BLaER1 treated with 17β-estradiol and CSF1 and Interleukin-3, amounts not matched to agents 10 nM and 100 nM (cell line): ENCODE data around the gene AHI1.

ENCODE experiments used
- H3K27ac ChIP-seq, 11 experiments: shearing (Covaris generic); formaldehyde crosslinking; 2 replicates each; pipeline ENCODE4 v1.8.1; 2022
- H3K27me3 ChIP-seq, 11 experiments: shearing (Covaris generic); formaldehyde crosslinking; 2 replicates each; pipeline ENCODE4 v1.8.1; 2022
- H3K36me3 ChIP-seq, 11 experiments: shearing (Covaris generic); formaldehyde crosslinking; 2 replicates each; pipeline ENCODE4 v1.8.1; 2022
- H3K4me1 ChIP-seq, 10 experiments: shearing (Covaris generic); formaldehyde crosslinking; 2 replicates each; pipeline ENCODE4 v1.8.1; 2022
- H3K4me2 ChIP-seq, 11 experiments: shearing (Covaris generic); formaldehyde crosslinking; 2 replicates each; pipeline ENCODE4 v1.8.1; 2022
- H3K4me3 ChIP-seq, 10 experiments: shearing (Covaris generic); formaldehyde crosslinking; 2 replicates each; pipeline ENCODE4 v1.8.1; 2022
- H3K9ac ChIP-seq, 11 experiments: shearing (Covaris generic); formaldehyde crosslinking; 2 replicates each; pipeline ENCODE4 v1.8.1; 2022
- H3K9me3 ChIP-seq, 11 experiments: shearing (Covaris generic); formaldehyde crosslinking; replicated peaks in 1 of 11; 2 replicates each; pipeline ENCODE4 v1.8.1; 2022
- H4K20me1 ChIP-seq, 11 experiments: shearing (Covaris generic); formaldehyde crosslinking; 2 replicates each; pipeline ENCODE4 v1.8.1; 2022
- Cebpa-rat ChIP-seq, 11 experiments: shearing (Covaris generic); IDR thresholded peaks; 2 replicates each; pipeline ENCODE4 v1.8.1; 2022

The AHI1 gene

DNA sequence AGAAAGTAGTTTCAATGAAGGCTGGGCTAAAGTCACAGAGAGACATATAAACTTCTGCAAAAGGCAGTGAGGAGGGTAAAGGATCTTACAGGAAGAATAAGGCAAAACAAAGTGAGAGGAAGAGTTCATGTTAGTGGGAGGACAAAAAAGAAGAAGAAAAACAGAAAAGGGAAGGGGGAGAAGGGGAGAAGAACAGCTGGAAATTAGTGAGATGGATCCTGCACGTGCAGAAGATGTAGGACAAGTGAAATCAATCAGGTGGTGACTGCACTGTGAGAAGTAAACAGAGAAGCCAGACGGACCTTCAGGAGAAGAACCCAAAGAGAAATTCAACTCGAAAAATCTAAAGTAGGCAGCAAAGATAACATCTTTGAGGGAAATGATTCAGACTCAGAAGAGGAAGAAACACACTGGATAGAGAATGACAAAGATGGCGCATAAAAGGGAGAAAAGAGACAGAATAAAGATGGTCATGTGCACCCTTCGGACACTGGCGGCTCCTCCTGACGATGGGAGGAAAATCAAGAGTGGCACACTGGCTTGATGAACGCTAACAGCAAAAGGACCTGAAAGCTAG lies 210.5 kb downstream of the AHI1 start:
- no peak for TF ChIP-seq Cebpa-rat (IDR thresholded peaks at IDR 0.05)
- no peaks in the 10 kb centered on the region for H4K20me1 ChIP-seq
- H3K27me3 ChIP-seq = no peaks in the 10 kb centered on the region
- peak overlapping the region in 7 of 11 experiments; percentile 24 to 60 (median 40); a peak in 12 of 22 replicates for H3K9ac ChIP-seq
- H3K4me1 ChIP-seq = peaks cover 31 to 65% (median 45%) of the 10 kb centered on the region in 10 experiments
- H3K27ac ChIP-seq = peak overlapping the region; percentile 8 to 94 (median 69); a peak in 21 of 22 replicates
- H3K4me3 ChIP-seq = peak overlapping the region in 4 of 10 experiments; percentile 1 to 37 (median 18); a peak in 5 of 20 replicates
- H3K4me2 ChIP-seq = peak overlapping the region; percentile 45 to 83 (median 61)
- peaks cover 9 to 44% (median 20%) of the 10 kb centered on the region in 11 experiments; a peak in 15 of 22 replicates for H3K36me3 ChIP-seq
- H3K9me3 ChIP-seq = peaks cover 0 to 77% (median 38%) of the 10 kb centered on the region in 11 experiments; a peak in 20 of 22 replicates

DNA sequence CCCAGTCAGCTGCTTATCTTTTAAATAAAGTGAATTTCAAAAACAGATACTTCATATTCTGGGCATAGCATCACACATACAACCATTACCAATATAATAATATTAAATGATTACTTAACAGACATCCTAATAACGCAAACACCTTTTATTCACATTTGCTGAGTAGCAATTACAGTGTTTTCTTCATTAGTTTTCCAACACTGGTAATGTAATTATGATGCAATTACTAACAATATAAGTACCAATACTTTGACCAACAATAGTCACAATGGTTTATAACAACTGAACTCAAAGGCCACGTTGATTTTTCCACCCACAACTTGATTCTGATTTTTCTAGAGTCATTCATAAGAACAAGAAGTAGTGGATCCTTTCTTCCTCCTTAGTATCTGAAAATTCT lies 212.4 kb downstream of the AHI1 start:
- H4K20me1 ChIP-seq = no peaks in the 10 kb centered on the region
- H3K27me3 ChIP-seq = no peaks in the 10 kb centered on the region
- peaks cover 0 to 70% (median 38%) of the 10 kb centered on the region in 11 experiments; a peak in 20 of 22 replicates for H3K9me3 ChIP-seq
- TF ChIP-seq Cebpa-rat (IDR thresholded peaks at IDR 0.05) = no peak
- H3K27ac ChIP-seq = peak overlapping the region in 3 of 11 experiments; percentile 31 to 94 (median 47); a peak in 7 of 22 replicates
- no peak overlapping the region for H3K9ac ChIP-seq
- H3K4me3 ChIP-seq = no peak overlapping the region
- H3K4me1 ChIP-seq = peaks cover 41 to 76% (median 62%) of the 10 kb centered on the region in 10 experiments
- peak overlapping the region in 2 of 11 experiments; percentile 66 to 83; a peak in 3 of 22 replicates for H3K4me2 ChIP-seq
- peaks cover 6 to 39% (median 17%) of the 10 kb centered on the region in 11 experiments; a peak in 15 of 22 replicates for H3K36me3 ChIP-seq

DNA sequence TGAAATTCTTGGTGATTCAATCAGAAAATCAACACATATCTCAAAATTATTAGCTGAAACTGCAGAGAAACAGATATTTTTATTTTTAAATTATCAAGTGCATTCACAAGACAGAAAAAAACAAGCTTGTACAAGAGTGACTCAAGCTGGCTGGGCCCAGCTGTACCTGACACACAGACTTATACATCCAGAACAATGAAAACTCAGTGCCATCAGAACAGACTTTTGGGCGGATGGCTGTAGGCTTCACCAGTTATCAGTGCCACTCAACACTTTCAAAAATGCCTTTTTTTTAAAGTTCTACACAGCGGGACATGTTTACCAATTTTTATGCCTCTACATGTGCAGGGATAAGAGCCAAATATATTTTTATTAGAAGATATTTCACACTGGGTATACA lies 213.6 kb downstream of the AHI1 start:
- Histone ChIP-seq H3K4me2 (peak overlapping the region in 7 of 11 experiments; percentile 1 to 41 (median 5); a peak in 5 of 22 replicates), H3K9me3 (peaks cover 0 to 70% (median 39%) of the 10 kb centered on the region in 11 experiments; a peak in 19 of 22 replicates), H3K36me3 (peaks cover 0 to 27% (median 10%) of the 10 kb centered on the region in 11 experiments; a peak in 11 of 22 replicates), H3K4me3 (no peak overlapping the region), H3K27ac (peak overlapping the region in 8 of 11 experiments; percentile 89 to 96 (median 96); a peak in 16 of 22 replicates), H3K4me1 (peaks cover 53 to 89% (median 73%) of the 10 kb centered on the region in 10 experiments), H4K20me1 (no peaks in the 10 kb centered on the region), H3K27me3 (no peaks in the 10 kb centered on the region), H3K9ac (no peak overlapping the region)
- TF ChIP-seq Cebpa-rat (IDR thresholded peaks at IDR 0.05) = no peak

DNA sequence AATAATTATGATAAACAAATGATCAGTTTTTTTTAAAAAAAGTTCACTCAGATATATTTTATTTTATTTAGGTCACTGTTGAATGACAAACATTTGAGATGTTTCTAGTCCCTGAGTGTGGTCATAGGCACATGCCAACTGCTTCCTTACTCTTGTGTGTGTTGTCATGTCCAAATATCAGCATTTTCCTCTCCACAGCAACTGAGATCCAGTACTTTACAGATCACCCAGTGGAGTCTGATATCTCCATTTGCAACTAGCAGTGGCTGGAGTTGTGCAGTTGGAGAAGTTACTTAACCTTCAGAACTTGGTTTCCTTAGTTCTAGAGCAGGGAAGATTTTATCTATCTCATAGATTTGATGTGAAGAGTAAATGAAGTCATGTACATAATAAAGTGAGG lies 215.1 kb downstream of the AHI1 start:
- Histone ChIP-seq H3K9me3 (peaks cover 2 to 72% (median 40%) of the 10 kb centered on the region in 11 experiments; a peak in 18 of 22 replicates), H3K4me1 (peaks cover 49 to 82% (median 69%) of the 10 kb centered on the region in 10 experiments), H3K9ac (peak overlapping the region in 8 of 11 experiments; percentile 30 to 82 (median 79); a peak in 12 of 22 replicates), H4K20me1 (no peaks in the 10 kb centered on the region), H3K27me3 (no peaks in the 10 kb centered on the region), H3K4me3 (no peak overlapping the region), H3K4me2 (peak overlapping the region; percentile 36 to 76 (median 72); a peak in 21 of 22 replicates), H3K36me3 (peaks cover 0 to 17% (median 8%) of the 10 kb centered on the region in 11 experiments; a peak in 8 of 22 replicates), H3K27ac (peak overlapping the region; percentile 71 to 96 (median 95); a peak in 21 of 22 replicates)
- TF ChIP-seq Cebpa-rat (IDR thresholded peaks at IDR 0.05) = no peak

DNA sequence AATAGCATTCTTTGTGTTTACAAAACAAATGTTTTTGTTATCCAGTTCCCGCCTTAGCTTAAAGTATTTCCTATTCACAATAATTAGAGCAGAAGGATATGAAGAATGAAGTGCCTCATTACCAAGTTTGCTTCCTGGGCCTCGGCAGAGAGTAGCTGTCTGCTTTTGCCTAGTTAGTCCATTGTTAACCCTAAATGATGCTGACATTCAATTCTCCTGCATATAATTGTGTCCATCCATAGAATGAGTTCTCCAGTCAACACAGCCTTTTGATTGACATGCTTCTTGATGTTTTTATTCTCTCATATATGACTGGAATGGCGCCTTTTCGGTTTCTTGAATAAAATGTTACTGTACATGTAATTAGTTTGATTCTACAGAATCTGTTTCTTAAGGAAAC lies 215.6 kb downstream of the AHI1 start:
- Histone ChIP-seq H3K9ac (peak overlapping the region in 10 of 11 experiments; percentile 58 to 82 (median 78); a peak in 21 of 22 replicates), H3K27me3 (no peaks in the 10 kb centered on the region), H3K36me3 (peaks cover 0 to 13% (median 7%) of the 10 kb centered on the region in 11 experiments; a peak in 7 of 22 replicates), H3K27ac (peak overlapping the region; percentile 71 to 96 (median 95); a peak in 21 of 22 replicates), H3K4me2 (peak overlapping the region; percentile 51 to 76 (median 72)), H4K20me1 (no peaks in the 10 kb centered on the region), H3K4me3 (no peak overlapping the region), H3K4me1 (peaks cover 45 to 78% (median 64%) of the 10 kb centered on the region in 10 experiments), H3K9me3 (peaks cover 6 to 72% (median 40%) of the 10 kb centered on the region in 11 experiments; a peak in 18 of 22 replicates)
- no peak for TF ChIP-seq Cebpa-rat (IDR thresholded peaks at IDR 0.05)

DNA sequence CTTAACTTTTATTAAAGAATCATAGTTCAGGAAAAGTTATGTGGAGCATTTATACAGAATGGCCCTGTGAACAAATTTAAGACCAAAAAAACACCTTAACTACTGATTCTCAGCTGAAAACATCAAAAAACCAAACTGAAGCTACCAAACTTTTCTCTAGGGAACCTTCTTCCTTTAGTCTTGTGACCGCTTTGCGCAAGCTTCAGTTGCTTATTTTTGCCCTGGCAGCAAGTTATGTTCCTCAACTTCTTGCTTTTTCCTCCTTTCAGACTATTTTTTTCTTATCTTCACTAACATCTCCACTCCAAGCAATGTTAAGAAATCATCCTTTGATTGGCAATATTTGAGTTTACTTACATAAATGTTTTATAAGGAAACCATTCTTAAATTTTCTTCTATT lies 216.3 kb downstream of the AHI1 start:
- Histone ChIP-seq H4K20me1 (no peaks in the 10 kb centered on the region), H3K4me3 (peak overlapping the region in 3 of 10 experiments; percentile 8 to 25 (median 18); a peak in 5 of 20 replicates), H3K27ac (peak overlapping the region; percentile 71 to 96 (median 95); a peak in 21 of 22 replicates), H3K36me3 (peaks cover 0 to 13% (median 6%) of the 10 kb centered on the region in 11 experiments; a peak in 7 of 22 replicates), H3K9ac (peak overlapping the region; percentile 58 to 82 (median 78); a peak in 21 of 22 replicates), H3K9me3 (peaks cover 7 to 72% (median 37%) of the 10 kb centered on the region in 11 experiments; a peak in 18 of 22 replicates), H3K27me3 (no peaks in the 10 kb centered on the region), H3K4me1 (peaks cover 37 to 70% (median 57%) of the 10 kb centered on the region in 10 experiments), H3K4me2 (peak overlapping the region; percentile 51 to 76 (median 72); a peak in 21 of 22 replicates)
- peak in 9 of 11 experiments; percentile 21 to 88 (median 71); a peak in 15 of 22 replicates for TF ChIP-seq Cebpa-rat (IDR thresholded peaks at IDR 0.05)

DNA sequence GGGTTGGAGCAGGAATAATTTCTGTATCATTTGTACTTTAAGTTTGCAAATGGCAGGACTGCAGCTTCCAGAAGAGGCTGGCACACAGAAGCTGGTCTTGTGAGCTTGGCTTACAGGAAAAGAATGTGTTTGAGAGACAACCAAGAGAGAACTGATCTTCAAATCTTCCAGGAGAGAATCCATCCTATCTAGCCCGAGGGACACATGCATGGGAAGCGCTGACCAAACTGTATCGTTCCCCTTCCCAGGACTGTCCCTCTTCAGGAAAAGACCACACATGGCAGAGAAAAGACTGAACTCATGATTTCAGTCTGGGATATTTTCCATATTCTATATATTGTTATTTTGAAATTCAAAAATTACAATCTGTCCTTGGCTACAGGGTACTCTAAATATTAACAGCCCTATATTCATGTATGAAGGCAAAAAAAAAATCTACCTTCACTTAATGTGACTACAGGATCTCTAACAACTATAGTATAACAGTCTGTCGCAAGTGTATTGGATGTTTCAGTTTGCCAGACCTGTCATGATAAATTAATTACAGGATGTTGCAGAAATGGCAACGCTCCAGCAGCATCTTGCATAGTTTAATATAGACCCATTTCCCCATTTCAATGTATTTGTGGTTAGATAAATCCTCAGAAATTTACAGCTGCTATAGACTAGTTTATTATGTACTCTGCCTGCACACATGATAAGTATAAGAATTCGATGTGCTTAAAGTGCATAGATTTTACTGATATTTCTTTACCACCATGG lies 217.0 kb downstream of the AHI1 start:
- Histone ChIP-seq H3K9ac (peak overlapping the region; percentile 58 to 82 (median 78); a peak in 20 of 22 replicates), H3K27ac (peak overlapping the region; percentile 71 to 96 (median 95); a peak in 21 of 22 replicates), H3K36me3 (peaks cover 0 to 13% (median 6%) of the 10 kb centered on the region in 11 experiments; a peak in 7 of 22 replicates), H3K4me1 (peaks cover 39 to 68% (median 55%) of the 10 kb centered on the region in 10 experiments), H3K9me3 (peaks cover 7 to 71% (median 32%) of the 10 kb centered on the region in 11 experiments; a peak in 18 of 22 replicates), H3K4me2 (peak overlapping the region; percentile 51 to 76 (median 72)), H4K20me1 (no peaks in the 10 kb centered on the region), H3K27me3 (no peaks in the 10 kb centered on the region), H3K4me3 (peak overlapping the region in 4 of 10 experiments; percentile 4 to 25 (median 13); a peak in 5 of 20 replicates)
- peak in 2 of 11 experiments; percentile 94 to 95; a peak in 7 of 22 replicates for TF ChIP-seq Cebpa-rat (IDR thresholded peaks at IDR 0.05)

DNA sequence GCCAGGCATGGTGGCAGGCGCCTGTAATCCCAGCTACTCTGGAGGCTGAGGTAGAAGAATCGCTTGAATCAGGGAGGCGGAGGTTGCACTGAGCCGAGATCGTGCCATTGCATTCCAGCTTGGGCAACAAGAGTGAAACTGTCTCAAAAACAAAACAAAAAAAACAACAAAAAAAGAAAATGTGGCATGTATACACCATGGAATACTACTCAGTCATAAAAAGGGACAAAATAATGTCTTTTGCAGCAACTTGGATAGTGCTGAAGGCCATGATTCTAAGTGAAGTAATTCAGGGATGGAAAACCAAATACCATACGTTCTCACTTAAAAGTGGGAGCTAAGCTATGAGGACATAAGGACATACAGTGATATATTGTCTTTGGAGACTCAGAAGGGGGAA lies 220.1 kb downstream of the AHI1 start:
- H3K36me3 ChIP-seq = peaks cover 0 to 5% (median 0%) of the 10 kb centered on the region in 11 experiments; a peak in 1 of 22 replicates
- H3K27me3 ChIP-seq = no peaks in the 10 kb centered on the region
- H3K27ac ChIP-seq = peak overlapping the region in 6 of 11 experiments; percentile 89 to 96 (median 96); a peak in 9 of 22 replicates
- H3K4me3 ChIP-seq = no peak overlapping the region
- no peak for TF ChIP-seq Cebpa-rat (IDR thresholded peaks at IDR 0.05)
- no peak overlapping the region for H3K4me2 ChIP-seq
- peaks cover 44 to 57% (median 52%) of the 10 kb centered on the region in 10 experiments for H3K4me1 ChIP-seq
- H4K20me1 ChIP-seq = no peaks in the 10 kb centered on the region
- H3K9ac ChIP-seq = no peak overlapping the region
- H3K9me3 ChIP-seq = peaks cover 7 to 54% (median 27%) of the 10 kb centered on the region in 11 experiments; a peak in 17 of 22 replicates
